Colonic mucosa (tissue), 4 donors: ENCODE measurements around the gene NTM. TPM values are rescaled to one million over a fixed set of nuclear protein-coding genes. Genes with fewer than 3 reads are reported as not detected.

Source experiments
- DNase-seq: peaks from one replicate; pipeline ENCODE4 v3.0.0-alpha.2; 2020
- H3K27ac ChIP-seq: fragments of 200-600 bp; one replicate; pipeline ENCODE4 v1.8.0; 2021
- H3K27me3 ChIP-seq: fragments of 200-600 bp; one replicate; pipeline ENCODE4 v1.8.0; 2021
- H3K36me3 ChIP-seq: fragments of 200-600 bp; one replicate; pipeline ENCODE4 v1.8.0; 2021
- H3K4me1 ChIP-seq: fragments of 200-600 bp; one replicate; pipeline ENCODE4 v1.8.0; 2021; ENCODE audit warnings: mild to moderate bottlenecking
- H3K4me3 ChIP-seq: fragments of 200-600 bp; one replicate; pipeline ENCODE4 v1.8.0; 2021
- H3K9ac ChIP-seq, 2 donors: one replicate each; pipeline ENCODE4 v1.7.0; 2013; ENCODE audit warnings: control low read depth in 2 of 2, low read depth in 2 of 2, low read length in 2 of 2
- H3K9me3 ChIP-seq: fragments of 200-600 bp; one replicate; pipeline ENCODE4 v1.8.0; 2021
- CTCF ChIP-seq: fragments of 200-600 bp; IDR thresholded peaks from one replicate; pipeline ENCODE4 v1.8.0; 2022; ENCODE audit warnings: antibody characterized with exemption, mild to moderate bottlenecking
- intact Hi-C: fragments of 100-400 bp; cut with DNase I; formaldehyde crosslinking; loops from one replicate; pipeline ENCODE4 v1.14.1; 2022
- total RNA-seq, 2 donors: library from RNA; stranded (reverse); fragmentation: NEBNext Ultra II Directional in 1 of 2; extraction: Animal tissue kit (Norgen Biotek cat#: 25700) in 1 of 2; gene quantifications; one replicate each; pipeline ENCODE4 v1.2.1, GENCODE V29; 2021
- donor health status: healthy.
- donor health status: DM: no; HTN: no; CAD: no.
- donor health status: DM: no; HTN: no; CAD: no.

Gene NTM
- total RNA-seq, 2 donors from 2014 or later, result 1.6 to 2.8 TPM

DNA sequence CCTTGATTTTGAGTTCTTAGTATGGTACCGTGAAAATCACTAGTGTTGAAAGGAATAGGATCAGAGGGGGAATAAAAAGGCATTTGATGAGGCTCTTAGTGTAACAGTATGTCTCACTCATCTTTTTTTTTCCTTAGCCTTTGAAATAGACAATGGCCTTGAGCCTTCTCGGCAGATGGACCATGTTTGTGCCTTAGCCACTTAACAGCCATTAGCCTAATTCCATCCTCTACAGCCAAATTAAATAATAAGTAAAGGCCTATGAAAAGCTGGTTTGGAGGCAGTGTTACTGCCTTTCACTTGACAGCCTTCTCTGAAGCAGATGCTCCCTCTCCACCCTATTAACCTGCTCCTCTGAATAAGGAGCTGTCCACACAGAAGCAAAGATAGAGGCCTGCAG is 580.7 kb downstream of the NTM start:
- H3K27ac ChIP-seq, result no peak overlapping the region
- H3K27me3 ChIP-seq, result no peaks in the 10 kb centered on the region
- intact Hi-C loops, result no loop called here
- no peaks in the 10 kb centered on the region for H3K4me1 ChIP-seq
- DNase-seq, result no peak
- no peak for TF ChIP-seq CTCF
- no peaks in the 10 kb centered on the region for H3K9me3 ChIP-seq
- H3K9ac ChIP-seq, result no peak overlapping the region
- H3K36me3 ChIP-seq, result no peaks in the 10 kb centered on the region
- no peak overlapping the region for H3K4me3 ChIP-seq

DNA sequence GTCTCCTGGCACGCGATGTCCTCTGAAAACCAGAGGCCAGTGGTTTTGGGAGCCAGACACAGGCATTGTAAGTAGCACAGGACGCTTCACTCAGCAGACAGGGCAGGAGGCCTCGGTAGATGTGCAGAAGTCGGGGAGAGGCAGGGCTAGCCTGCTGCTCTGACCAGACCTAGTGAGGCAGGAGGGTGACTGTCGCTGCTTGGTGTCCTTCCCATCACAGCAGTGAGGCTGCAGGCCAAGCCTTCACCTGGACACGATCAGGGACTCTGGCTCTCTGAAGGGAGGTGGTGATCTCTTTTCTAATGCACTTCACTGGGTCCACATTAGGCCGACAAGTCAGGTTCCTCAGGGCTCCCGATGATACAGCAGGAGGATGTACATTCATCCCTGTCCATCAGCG is 583.7 kb downstream of the NTM start:
- Histone ChIP-seq H3K4me3 (no peak overlapping the region), H3K27ac (no peak overlapping the region), H3K9ac (no peak overlapping the region), H3K27me3 (no peaks in the 10 kb centered on the region), H3K4me1 (no peaks in the 10 kb centered on the region), H3K9me3 (no peaks in the 10 kb centered on the region), H3K36me3 (no peaks in the 10 kb centered on the region)
- no peak for DNase-seq
- no peak for TF ChIP-seq CTCF
- intact Hi-C loops, result no loop called here

- Histone ChIP-seq H3K27ac (no peak overlapping the region), H3K4me1 (no peaks in the 10 kb centered on the region), H3K9ac (no peak overlapping the region), H3K36me3 (no peaks in the 10 kb centered on the region), H3K4me3 (no peak overlapping the region), H3K27me3 (no peaks in the 10 kb centered on the region), H3K9me3 (no peaks in the 10 kb centered on the region)
- intact Hi-C loops, result no loop called here
- no peak for DNase-seq
- TF ChIP-seq CTCF, result no peak
Observed at GRCh38 chr11:131955904-131956303, 585.5 kb downstream of the NTM start.

DNA sequence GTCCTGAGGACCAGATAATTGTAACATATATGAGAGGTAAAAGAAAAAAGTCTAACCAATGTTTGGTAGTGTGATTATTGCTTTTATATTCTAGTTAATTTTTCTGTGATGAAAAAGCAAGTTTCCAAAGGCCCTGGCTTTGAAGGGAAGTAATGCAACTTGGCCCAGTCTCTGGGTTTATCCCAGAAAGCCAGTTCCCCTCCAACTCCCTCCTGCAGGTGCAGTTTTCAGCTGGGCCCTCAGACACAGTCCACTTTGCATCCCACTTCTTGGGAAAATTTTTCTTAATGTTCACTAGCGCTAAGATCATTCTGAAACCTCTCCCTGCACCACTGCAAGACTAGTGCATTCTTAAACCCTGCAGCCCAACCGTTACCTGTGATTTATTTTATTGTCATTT is 586.8 kb downstream of the NTM start:
- Histone ChIP-seq H3K27me3 (no peaks in the 10 kb centered on the region), H3K36me3 (no peaks in the 10 kb centered on the region), H3K4me3 (no peak overlapping the region), H3K27ac (no peak overlapping the region), H3K9ac (no peak overlapping the region), H3K9me3 (no peaks in the 10 kb centered on the region), H3K4me1 (no peaks in the 10 kb centered on the region)
- no peak for DNase-seq
- intact Hi-C loops, result no loop called here
- TF ChIP-seq CTCF, result no peak

- DNase-seq, result no peak
- Histone ChIP-seq H3K9ac (no peak overlapping the region), H3K27ac (no peak overlapping the region), H3K4me3 (no peak overlapping the region), H3K27me3 (no peaks in the 10 kb centered on the region), H3K4me1 (no peaks in the 10 kb centered on the region), H3K36me3 (no peaks in the 10 kb centered on the region), H3K9me3 (no peaks in the 10 kb centered on the region)
- no peak for TF ChIP-seq CTCF
- intact Hi-C loops, result no loop called here
Observed at GRCh38 chr11:131957875-131958274, 587.5 kb downstream of the NTM start.

GRCh38 chr11:131962818-131963217 is 592.4 kb downstream of the NTM start:
- no peak overlapping the region for H3K27ac ChIP-seq
- TF ChIP-seq CTCF, result no peak
- intact Hi-C loops, result no loop called here
- DNase-seq, result no peak
- H3K9ac ChIP-seq, result no peak overlapping the region
- H3K36me3 ChIP-seq, result no peaks in the 10 kb centered on the region
- no peaks in the 10 kb centered on the region for H3K9me3 ChIP-seq
- H3K4me1 ChIP-seq, result no peaks in the 10 kb centered on the region
- no peaks in the 10 kb centered on the region for H3K27me3 ChIP-seq
- H3K4me3 ChIP-seq, result no peak overlapping the region
